WTC11 (cell line): Measurements from ENCODE around the gene EPN3. TPM values are rescaled to one million over a fixed set of nuclear protein-coding genes. Genes with fewer than 3 reads are reported as not detected.
A peak's percentile ranks its signal among the peaks of the same experiment; 100 is the strongest.

Experiments used
- ATAC-seq: fragments of 200-7000 bp; cut with Tn5 transposase; 2 replicates; pipeline ENCODE4 v1.10.0; 2021; ENCODE audit warnings: mild to moderate bottlenecking, moderate library complexity
- CTCF ChIA-PET: fragments of 300-600 bp; sonication (Branson Sonifier 250); formaldehyde crosslinking; loops from one replicate; lab custom pipeline; 2021; ENCODE audit warnings: antibody characterized with exemption; lab: Charles Lee
- POLR2A ChIA-PET: fragments of 350-600 bp; sonication (Branson Sonifier 250); formaldehyde crosslinking; loops from one replicate; lab custom pipeline; 2021; ENCODE audit warnings: antibody characterized with exemption; lab: Charles Lee
- DNase-seq: peaks from one replicate; pipeline ENCODE4 v3.0.0; 2021; ENCODE audit warnings: low spot score
- H3K27ac Mint-ChIP-seq: 2 replicates; pipeline ENCODE4 v1.8.0; 2021; ENCODE audit warnings: mixed read lengths
- H3K27me3 Mint-ChIP-seq: 2 replicates; pipeline ENCODE4 v1.8.0; 2021; ENCODE audit warnings: low read depth, mild to moderate bottlenecking, moderate library complexity, mixed read lengths
- H3K36me3 Mint-ChIP-seq: 2 replicates; pipeline ENCODE4 v1.8.0; 2021; ENCODE audit warnings: mixed read lengths
- H3K4me1 Mint-ChIP-seq: 2 replicates; pipeline ENCODE4 v1.8.0; 2022; ENCODE audit warnings: mixed read lengths
- H3K4me3 Mint-ChIP-seq: 2 replicates; pipeline ENCODE4 v1.8.0; 2021; ENCODE audit warnings: mild to moderate bottlenecking, moderate library complexity, mixed read lengths
- H3K9me3 Mint-ChIP-seq: 2 replicates; pipeline ENCODE4 v1.8.0; 2021; ENCODE audit warnings: mixed read lengths
- AFF4 ChIP-seq: sonication (generic); formaldehyde crosslinking; IDR thresholded peaks from 2 replicates; pipeline ENCODE4 v1.8.1; 2023; ENCODE audit warnings: mild to moderate bottlenecking, missing genetic modification reagents, borderline replicate concordance
- E2F1 ChIP-seq: sonication (generic); formaldehyde crosslinking; IDR thresholded peaks from 2 replicates; pipeline ENCODE4 v1.8.0; 2022; ENCODE audit warnings: mild to moderate bottlenecking, missing genetic modification reagents
- ERG ChIP-seq: fragments of 250-450 bp; sonication (Bioruptor Pico); IDR thresholded peaks from 2 replicates; pipeline ENCODE4 v1.8.0; 2021; ENCODE audit warnings: mild to moderate bottlenecking
- HMGXB4 ChIP-seq: sonication (generic); formaldehyde crosslinking; IDR thresholded peaks from 2 replicates; pipeline ENCODE4 v1.8.1; 2023; ENCODE audit warnings: mild to moderate bottlenecking, moderate library complexity, missing genetic modification reagents
- IRF1 ChIP-seq: sonication (generic); formaldehyde crosslinking; IDR thresholded peaks from 2 replicates; pipeline ENCODE4 v1.8.0; 2023; ENCODE audit warnings: missing genetic modification reagents
- MAX ChIP-seq: sonication (generic); formaldehyde crosslinking; IDR thresholded peaks from 2 replicates; pipeline ENCODE4 v1.8.0; 2022; ENCODE audit warnings: mild to moderate bottlenecking, missing genetic modification reagents
- MYBL2 ChIP-seq: sonication (generic); formaldehyde crosslinking; IDR thresholded peaks from 2 replicates; pipeline ENCODE4 v1.8.1; 2023; ENCODE audit warnings: mild to moderate bottlenecking, moderate library complexity, missing genetic modification reagents
- NFYB ChIP-seq: sonication (generic); formaldehyde crosslinking; conservative IDR thresholded peaks from 2 replicates; pipeline ENCODE4 v1.8.0; 2022; ENCODE audit warnings: low read depth, missing genetic modification reagents
- NR3C1 ChIP-seq: sonication (generic); formaldehyde crosslinking; conservative IDR thresholded peaks from 2 replicates; pipeline ENCODE4 v1.8.1; 2023; ENCODE audit warnings: low read depth, mild to moderate bottlenecking, missing genetic modification reagents
- STAT6 ChIP-seq: sonication (generic); formaldehyde crosslinking; conservative IDR thresholded peaks from 2 replicates; pipeline ENCODE4 v1.8.1; 2023; ENCODE audit warnings: mild to moderate bottlenecking, low read depth, missing genetic modification reagents, moderate library complexity
- TEAD4 ChIP-seq: sonication (generic); formaldehyde crosslinking; IDR thresholded peaks from 2 replicates; pipeline ENCODE4 v1.8.0; 2022; ENCODE audit warnings: mild to moderate bottlenecking, missing genetic modification reagents
- ZBTB21 ChIP-seq: sonication (generic); formaldehyde crosslinking; IDR thresholded peaks from 2 replicates; pipeline ENCODE4 v1.8.1; 2023; ENCODE audit warnings: mild to moderate bottlenecking, missing genetic modification reagents, borderline replicate concordance
- ZMAT4 ChIP-seq: fragments of 250-450 bp; sonication (Bioruptor Pico); IDR thresholded peaks from 2 replicates; pipeline ENCODE4 v1.9.0; 2021; ENCODE audit warnings: mild to moderate bottlenecking
- ZNF396 ChIP-seq: fragments of 250-450 bp; sonication (Bioruptor Pico); IDR thresholded peaks from 2 replicates; pipeline ENCODE4 v1.8.0; 2021; ENCODE audit warnings: mild to moderate bottlenecking, moderate library complexity, borderline replicate concordance
- ZNF423 ChIP-seq: fragments of 250-450 bp; sonication (Bioruptor Pico); IDR thresholded peaks from 2 replicates; pipeline ENCODE4 v2.1.2; 2022; ENCODE audit warnings: mild to moderate bottlenecking, moderate library complexity
- total RNA-seq: library from RNA; stranded (reverse); gene quantifications from 3 replicates; pipeline ENCODE4 v1.2.3, GENCODE V29; 2021

EPN3 gene
- total RNA-seq, 1 experiment from 2014 or later = 8.8 TPM

- POLR2A ChIA-PET = no interaction called here
- H3K4me1 Mint-ChIP-seq = peaks cover 46% of the 10 kb centered on the region
These were observed 2.4 kb downstream of the EPN3 start for GRCh38 chr17:50534979-50535326.

GRCh38 chr17:50535407-50535806 lies 2.9 kb downstream of the EPN3 start:
- peaks cover 50% of the 10 kb centered on the region for H3K4me1 Mint-ChIP-seq
- no peaks in the 10 kb centered on the region for H3K9me3 Mint-ChIP-seq
- H3K27ac Mint-ChIP-seq = no peak overlapping the region
- H3K36me3 Mint-ChIP-seq = peaks cover 13% of the 10 kb centered on the region; the same call in 1 of the 2 replicates
- DNase-seq (no peak), ATAC-seq (no peak)
- no peak overlapping the region for H3K4me3 Mint-ChIP-seq
- CTCF ChIA-PET = no interaction called here
- peaks cover 26% of the 10 kb centered on the region for H3K27me3 Mint-ChIP-seq
- POLR2A ChIA-PET = no interaction called here
- no peak for TF ChIP-seq HMGXB4 (CRISPR knock-in tag)
- TF ChIP-seq ERG (CRISPR knock-in tag) = no peak
- TF ChIP-seq, all 79 proteins: peak for 0

More at GRCh38 chr17:50534979-50535326, 2.4 kb downstream of the EPN3 start:
- no peak for TF ChIP-seq TEAD4
- no peak for TF ChIP-seq MAX (CRISPR knock-in tag)
- Mint-ChIP-seq H3K4me3 (peak overlapping the region; percentile 87), H3K27ac (no peak overlapping the region), H3K9me3 (no peaks in the 10 kb centered on the region), H3K27me3 (peaks cover 26% of the 10 kb centered on the region), H3K36me3 (peaks cover 13% of the 10 kb centered on the region; the same call in 1 of the 2 replicates)
- no peak for DNase-seq
- ATAC-seq = no peak
- CTCF ChIA-PET = no interaction called here

GRCh38 chr17:50536683-50537646 lies 4.4 kb downstream of the EPN3 start:
- ChIA-PET POLR2A (no interaction called here), CTCF (no interaction called here)
- ATAC-seq = no peak
- Mint-ChIP-seq H3K27ac (no peak overlapping the region; the same call in 1 of the 2 replicates), H3K4me1 (peaks cover 41% of the 10 kb centered on the region), H3K9me3 (no peaks in the 10 kb centered on the region), H3K4me3 (no peak overlapping the region), H3K27me3 (peaks cover 25% of the 10 kb centered on the region), H3K36me3 (peaks cover 13% of the 10 kb centered on the region; the same call in 1 of the 2 replicates)
- DNase-seq = no peak
- TF ChIP-seq IRF1 (no peak), ZMAT4 (CRISPR knock-in tag) (no peak), E2F1 (CRISPR knock-in tag) (no peak), ERG (CRISPR knock-in tag) (no peak), NR3C1 (CRISPR knock-in tag) (no peak), AFF4 (CRISPR knock-in tag) (no peak), NFYB (CRISPR knock-in tag) (no peak), MYBL2 (CRISPR knock-in tag) (no peak), ZNF423 (CRISPR knock-in tag) (no peak), ZNF396 (no peak), ZBTB21 (CRISPR knock-in tag) (no peak), STAT6 (CRISPR knock-in tag) (no peak)
